H9 (cell line): ENCODE results near the gene XRCC2. TPM values are rescaled to one million over a fixed set of nuclear protein-coding genes. Genes with fewer than 3 reads are reported as not detected.
A peak's percentile ranks its signal among the peaks of the same experiment; 100 is the strongest.

Experiments
- DNase-seq: peaks from one replicate; pipeline ENCODE4 v3.0.0-alpha.2; 2017
- H2AFZ ChIP-seq: one replicate; pipeline ENCODE4 v1.6.1; 2013; ENCODE audit warnings: mild to moderate bottlenecking, low read length, control low read depth, moderate library complexity
- H2AK5ac ChIP-seq: 2 replicates; pipeline ENCODE4 v1.6.1; 2013; ENCODE audit warnings: low read length, control low read depth, mixed read lengths; ENCODE audit not compliant: insufficient read length
- H2BK120ac ChIP-seq: one replicate; pipeline ENCODE4 v1.6.1; 2013; ENCODE audit warnings: low read depth, mild to moderate bottlenecking, low read length, control low read depth, inconsistent platforms; ENCODE audit not compliant: poor library complexity, severe bottlenecking
- H2BK12ac ChIP-seq: 2 replicates; pipeline ENCODE4 v1.6.1; 2013; ENCODE audit warnings: low read length, control low read depth, mixed read lengths, low read depth; ENCODE audit not compliant: insufficient read length
- H2BK15ac ChIP-seq: 2 replicates; pipeline ENCODE4 v1.6.1; 2013; ENCODE audit warnings: low read depth, low read length, control low read depth
- H2BK20ac ChIP-seq: one replicate; pipeline ENCODE4 v1.6.1; 2013; ENCODE audit warnings: low read depth, mild to moderate bottlenecking, low read length, control low read depth, inconsistent platforms; ENCODE audit not compliant: poor library complexity, severe bottlenecking
- H2BK5ac ChIP-seq: 2 replicates; pipeline ENCODE4 v1.6.1; 2013; ENCODE audit warnings: low read length, control low read depth, mixed read lengths; ENCODE audit not compliant: insufficient read length
- H3K14ac ChIP-seq: 2 replicates; pipeline ENCODE4 v1.6.1; 2013; ENCODE audit warnings: low read length, control low read depth; ENCODE audit not compliant: insufficient read depth
- H3K18ac ChIP-seq: 2 replicates; pipeline ENCODE4 v1.6.1; 2013; ENCODE audit warnings: low read depth, mild to moderate bottlenecking, mixed read lengths, low read length, control low read depth; ENCODE audit not compliant: insufficient read length
- H3K23ac ChIP-seq: 2 replicates; pipeline ENCODE4 v1.6.1; 2013; ENCODE audit warnings: low read length, control low read depth, mixed read lengths, low read depth; ENCODE audit not compliant: insufficient read length
- H3K23me2 ChIP-seq: 2 replicates; pipeline ENCODE4 v1.6.1; 2013; ENCODE audit warnings: low read depth, mild to moderate bottlenecking, mixed read lengths, low read length, control low read depth; ENCODE audit not compliant: insufficient read length, poor library complexity, severe bottlenecking
- H3K27ac ChIP-seq: 2 replicates; pipeline ENCODE4 v1.5.1; 2013; ENCODE audit warnings: low read length, control low read depth, mixed read lengths, low read depth; ENCODE audit not compliant: insufficient read length
- H3K27me3 ChIP-seq: 2 replicates; pipeline ENCODE4 v1.6.1; 2013; ENCODE audit warnings: low read length, control low read depth, inconsistent platforms; ENCODE audit not compliant: insufficient read depth
- H3K4ac ChIP-seq: 2 replicates; pipeline ENCODE4 v1.6.1; 2013; ENCODE audit warnings: low read depth, mild to moderate bottlenecking, control low read depth, inconsistent platforms, low read length, moderate library complexity
- H3K4me1 ChIP-seq: 2 replicates; pipeline ENCODE4 v1.6.1; 2013; ENCODE audit warnings: low read length, control low read depth, inconsistent platforms; ENCODE audit not compliant: insufficient read depth
- H3K4me2 ChIP-seq: 2 replicates; pipeline ENCODE4 v1.6.1; 2013; ENCODE audit warnings: low read length, control low read depth, mixed read lengths; ENCODE audit not compliant: insufficient read length, insufficient read depth
- H3K56ac ChIP-seq: 2 replicates; pipeline ENCODE4 v1.6.1; 2013; ENCODE audit warnings: low read depth, mild to moderate bottlenecking, mixed read lengths, low read length, control low read depth; ENCODE audit not compliant: insufficient read length
- H3K79me1 ChIP-seq: 2 replicates; pipeline ENCODE4 v1.6.1; 2013; ENCODE audit warnings: low read depth, mild to moderate bottlenecking, moderate library complexity, low read length, control low read depth, inconsistent platforms; ENCODE audit not compliant: insufficient read depth, poor library complexity, severe bottlenecking
- H3K79me2 ChIP-seq: 2 replicates; pipeline ENCODE4 v1.6.1; 2013; ENCODE audit warnings: low read length, control low read depth, inconsistent platforms; ENCODE audit not compliant: insufficient read depth
- H3K9ac ChIP-seq: 2 replicates; pipeline ENCODE4 v1.6.1; 2013; ENCODE audit warnings: low read length, control low read depth, mixed read lengths; ENCODE audit not compliant: insufficient read length; ENCODE audit errors: extremely low read depth
- H3K9me3 ChIP-seq: one replicate; pipeline ENCODE4 v1.6.1; 2013; ENCODE audit warnings: low read depth, low read length, inconsistent platforms; ENCODE audit not compliant: control insufficient read depth
- H3T11ph ChIP-seq: one replicate; pipeline ENCODE4 v1.6.1; 2013; ENCODE audit warnings: mild to moderate bottlenecking, low read length, control low read depth, inconsistent platforms
- H4K20me1 ChIP-seq: one replicate; pipeline ENCODE4 v1.6.1; 2013; ENCODE audit not compliant: control insufficient read depth, insufficient read length, insufficient read depth
- H4K5ac ChIP-seq: 2 replicates; pipeline ENCODE4 v1.6.1; 2013; ENCODE audit warnings: low read depth, mild to moderate bottlenecking, mixed read lengths, low read length, control low read depth; ENCODE audit not compliant: insufficient read length
- H4K8ac ChIP-seq: replicated peaks from 2 replicates; pipeline ENCODE4 v1.6.1; 2013; ENCODE audit warnings: low read length, control low read depth, mixed read lengths, low read depth; ENCODE audit not compliant: insufficient read length
- H4K91ac ChIP-seq: 2 replicates; pipeline ENCODE4 v1.6.1; 2013; ENCODE audit warnings: low read depth, mild to moderate bottlenecking, moderate library complexity, mixed read lengths, low read length, control low read depth; ENCODE audit not compliant: insufficient read length
- H3K27ac Mint-ChIP-seq, 3 experiments: 2 replicates in 2 of 3; 3 replicates in 1 of 3; pipeline ENCODE4 v1.8.0; 2020 to 2021; ENCODE audit warnings: mixed read lengths in 3 of 3, mild to moderate bottlenecking in 1 of 3, moderate library complexity in 1 of 3
- H3K27me3 Mint-ChIP-seq: 2 replicates; pipeline ENCODE4 v1.8.0; 2021; ENCODE audit warnings: low read depth, mild to moderate bottlenecking, moderate library complexity, mixed read lengths
- H3K36me3 Mint-ChIP-seq, 3 experiments: 2 replicates in 2 of 3; 3 replicates in 1 of 3; pipeline ENCODE4 v1.8.0; 2020 to 2021; ENCODE audit warnings: low read depth in 3 of 3, mixed read lengths in 3 of 3; ENCODE audit not compliant: insufficient read depth in 1 of 3
- H3K4me1 Mint-ChIP-seq, 2 experiments: 2 replicates each; pipeline ENCODE4 v1.8.0; 2020; ENCODE audit warnings: mixed read lengths in 2 of 2
- H3K4me3 Mint-ChIP-seq, 2 experiments: 2 replicates in 1 of 2; 3 replicates in 1 of 2; pipeline ENCODE4 v1.8.0; 2020 to 2021; ENCODE audit warnings: mild to moderate bottlenecking in 2 of 2, mixed read lengths in 2 of 2, moderate library complexity in 1 of 2
- H3K9me3 Mint-ChIP-seq, 2 experiments: 2 replicates in 1 of 2; 3 replicates in 1 of 2; pipeline ENCODE4 v1.8.0; 2020; ENCODE audit warnings: mild to moderate bottlenecking in 2 of 2, mixed read lengths in 2 of 2, moderate library complexity in 1 of 2
- CTCF ChIP-seq: fragments of 200-600 bp; sonication (generic); conservative IDR thresholded peaks from 3 replicates; pipeline ENCODE4 v1.8.0; 2021; ENCODE audit warnings: antibody characterized with exemption, mild to moderate bottlenecking
- WGBS: extraction: QIAGEN DNeasy Blood & Tissue Kit; methylation state at CpG from one replicate; pipeline ENCODE4 v1.1.7; 2013; ENCODE audit warnings: missing lambda C conversion rate, low lambda C conversion rate, mixed read lengths; ENCODE audit not compliant: insufficient read length; ENCODE audit errors: extremely low coverage; 5-methylcytosine and 5-hydroxymethylcytosine counted together
- total RNA-seq: library from RNA; stranded (reverse); gene quantifications from 2 replicates; pipeline ENCODE4 v1.2.1, GENCODE V29; 2021

Gene XRCC2
- total RNA-seq, 1 experiment from 2014 or later = 22.8 TPM

- Histone ChIP-seq H3K18ac (no peak overlapping the region), H3K79me1 (peaks cover 18% of the 10 kb centered on the region), H3K27ac (no peak overlapping the region), H2BK120ac (no peak overlapping the region), H3K23ac (no peak overlapping the region), H3K4ac (no peak overlapping the region), H3K56ac (no peak overlapping the region), H3K27me3 (no peaks in the 10 kb centered on the region), H2BK12ac (no peak overlapping the region), H3K4me1 (no peaks in the 10 kb centered on the region), H3K14ac (no peak overlapping the region), H4K91ac (no peak overlapping the region), H2BK15ac (no peak overlapping the region), H4K8ac (no peak overlapping the region), H2BK20ac (no peak overlapping the region), H2AFZ (no peak overlapping the region), H2AK5ac (no peak overlapping the region), H3K79me2 (peaks cover 22% of the 10 kb centered on the region), H4K20me1 (no peaks in the 10 kb centered on the region), H3K9me3 (no peaks in the 10 kb centered on the region), H3K9ac (no peak overlapping the region), H2BK5ac (no peak overlapping the region), H3K23me2 (no peaks in the 10 kb centered on the region), H4K5ac (no peak overlapping the region), H3K4me2 (no peak overlapping the region), H3T11ph (no peak overlapping the region)
- DNase-seq = no peak
- no CpG with 5 or more reads among the region's 2 CpGs for WGBS
- Mint-ChIP-seq H3K36me3 (peaks cover 36 to 50% (median 48%) of the 10 kb centered on the region in 3 experiments), H3K27me3 (no peaks in the 10 kb centered on the region), H3K27ac (peak overlapping the region in 2 of 3 experiments; percentile 12 to 40; a peak in 2 of 7 replicates), H3K4me1 (0 out of 4 replicates have a peak, but pooled peaks cover 0 to 4% of the 10 kb centered on the region in 2 experiments), H3K9me3 (no peaks in the 10 kb centered on the region), H3K4me3 (no peak overlapping the region)
- TF ChIP-seq CTCF = no peak
Measured at GRCh38 chr7:152663931-152664330, 12.0 kb downstream of the XRCC2 start.
